HepG2 (cell line): ENCODE measurements around the gene TRAF5. TPM values are rescaled to one million over a fixed set of nuclear protein-coding genes. Genes with fewer than 3 reads are reported as not detected.

Experiments
- ATAD3A ChIP-seq: sonication (generic); formaldehyde crosslinking; IDR thresholded peaks from 2 replicates; pipeline ENCODE4 v1.4.0; 2020; ENCODE audit warnings: missing genetic modification reagents
- ETV5 ChIP-seq: IDR thresholded peaks from 2 replicates; pipeline ENCODE4 v1.6.1; 2018; ENCODE audit warnings: missing biosample characterization, missing genetic modification reagents, inconsistent platforms, borderline replicate concordance
- FOXA3 ChIP-seq: IDR thresholded peaks from 2 replicates; pipeline ENCODE4 v1.6.1; 2016; ENCODE audit warnings: missing genetic modification reagents, missing compliant biosample characterization
- GATAD1 ChIP-seq: IDR thresholded peaks from 2 replicates; pipeline ENCODE4 v1.6.1; 2016; ENCODE audit warnings: missing genetic modification reagents, missing compliant biosample characterization
- HMGA1 ChIP-seq: sonication (generic); formaldehyde crosslinking; conservative IDR thresholded peaks from 2 replicates; pipeline ENCODE4 v1.4.0; 2020; ENCODE audit warnings: missing genetic modification reagents
- PHF8 ChIP-seq: sonication (generic); formaldehyde crosslinking; IDR thresholded peaks from 2 replicates; pipeline ENCODE4 v1.5.0; 2020; ENCODE audit warnings: missing genetic modification reagents
- SOX6 ChIP-seq, 2 experiments: fragments of 450-650 bp in 1 of 2; sonication (generic) in 1 of 2; formaldehyde crosslinking in 1 of 2; IDR thresholded peaks; 2 replicates each; pipeline versions ENCODE4 v1.4.0 to v1.6.1; 2017 to 2020; ENCODE audit warnings: antibody characterized with exemption in 1 of 2, mild to moderate bottlenecking in 1 of 2, missing genetic modification reagents in 1 of 2
- ZBTB21 ChIP-seq: sonication (generic); formaldehyde crosslinking; IDR thresholded peaks from 2 replicates; pipeline ENCODE4 v1.4.0; 2020; ENCODE audit warnings: missing genetic modification reagents
- ZKSCAN5 ChIP-seq: sonication (generic); formaldehyde crosslinking; IDR thresholded peaks from 2 replicates; pipeline ENCODE4 v1.5.1; 2020; ENCODE audit warnings: mild to moderate bottlenecking, missing genetic modification reagents
- ZNF143 ChIP-seq: sonication (generic); formaldehyde crosslinking; IDR thresholded peaks from 2 replicates; pipeline ENCODE4 v1.4.0; 2020; ENCODE audit warnings: missing genetic modification reagents
- ZNF20 ChIP-seq: sonication (generic); formaldehyde crosslinking; IDR thresholded peaks from 2 replicates; pipeline ENCODE4 v1.4.0; 2020; ENCODE audit warnings: mild to moderate bottlenecking, moderate library complexity, missing genetic modification reagents
- ZNF343 ChIP-seq: sonication (generic); formaldehyde crosslinking; IDR thresholded peaks from 2 replicates; pipeline ENCODE4 v1.4.0; 2020; ENCODE audit warnings: mild to moderate bottlenecking, missing genetic modification reagents
- ZNF549 ChIP-seq: sonication (generic); formaldehyde crosslinking; IDR thresholded peaks from 2 replicates; pipeline ENCODE4 v1.5.0; 2020; ENCODE audit warnings: missing genetic modification reagents
- ZNF577 ChIP-seq: sonication (generic); formaldehyde crosslinking; IDR thresholded peaks from 2 replicates; pipeline ENCODE4 v1.4.0; 2020; ENCODE audit warnings: mild to moderate bottlenecking, low read depth, missing genetic modification reagents, borderline replicate concordance
- ZSCAN21 ChIP-seq: sonication (generic); formaldehyde crosslinking; IDR thresholded peaks from 2 replicates; pipeline ENCODE4 v1.8.0; 2022; ENCODE audit warnings: mild to moderate bottlenecking, missing genetic modification reagents, moderate library complexity, borderline replicate concordance
- ZSCAN29 ChIP-seq: sonication (generic); formaldehyde crosslinking; conservative IDR thresholded peaks from 2 replicates; pipeline ENCODE4 v1.4.0; 2020; ENCODE audit warnings: mild to moderate bottlenecking, missing genetic modification reagents
- polyA plus RNA-seq, 8 experiments: library from polyadenylated mRNA; depleted of rRNA in 3 of 8; stranded (reverse) in 7 of 8; unstranded in 1 of 8; fragments of >200 nt; fragmentation: Illumina TruSeq in 4 of 8; extraction: Trizol in 4 of 8; gene quantifications; 2 replicates each; pipeline versions ENCODE4 v1.2.1 to v1.2.3, GENCODE V29; 2011 to 2016; ENCODE audit warnings: low read depth in 4 of 8, missing spikeins in 1 of 8, mixed read lengths in 1 of 8; ENCODE audit not compliant: insufficient read depth in 1 of 8
- total RNA-seq, 5 experiments: library from RNA; depleted of rRNA; stranded (reverse); fragments of >200 nt; fragmentation: Illumina TruSeq; extraction: Trizol; gene quantifications; 2 replicates each; pipeline ENCODE4 v1.2.3, GENCODE V29; 2016; ENCODE audit warnings: low read depth in 1 of 5
- TF ChIP-seq, protein P1 (sequence below): sonication (generic); formaldehyde crosslinking; conservative IDR thresholded peaks from 2 replicates; pipeline ENCODE4 v1.8.1; 2023; ENCODE audit warnings: missing genetic modification reagents
- TF ChIP-seq, protein P2 (sequence below): IDR thresholded peaks from 2 replicates; pipeline ENCODE4 v1.6.1; 2016
- TF ChIP-seq, protein P3 (sequence below): sonication (generic); formaldehyde crosslinking; IDR thresholded peaks from 2 replicates; pipeline ENCODE4 v1.4.0; 2020; ENCODE audit warnings: missing genetic modification reagents
- TF ChIP-seq, protein P4 (sequence below): sonication (generic); formaldehyde crosslinking; IDR thresholded peaks from 2 replicates; pipeline ENCODE4 v1.4.0; 2020; ENCODE audit warnings: missing genetic modification reagents

The TRAF5 gene
- total and polyA plus RNA-seq, 2 of the 13 experiments (the other 11 are each of a cell fraction or from before 2014, with no cell fraction given), result 0.27 to 1.6 TPM

DNA sequence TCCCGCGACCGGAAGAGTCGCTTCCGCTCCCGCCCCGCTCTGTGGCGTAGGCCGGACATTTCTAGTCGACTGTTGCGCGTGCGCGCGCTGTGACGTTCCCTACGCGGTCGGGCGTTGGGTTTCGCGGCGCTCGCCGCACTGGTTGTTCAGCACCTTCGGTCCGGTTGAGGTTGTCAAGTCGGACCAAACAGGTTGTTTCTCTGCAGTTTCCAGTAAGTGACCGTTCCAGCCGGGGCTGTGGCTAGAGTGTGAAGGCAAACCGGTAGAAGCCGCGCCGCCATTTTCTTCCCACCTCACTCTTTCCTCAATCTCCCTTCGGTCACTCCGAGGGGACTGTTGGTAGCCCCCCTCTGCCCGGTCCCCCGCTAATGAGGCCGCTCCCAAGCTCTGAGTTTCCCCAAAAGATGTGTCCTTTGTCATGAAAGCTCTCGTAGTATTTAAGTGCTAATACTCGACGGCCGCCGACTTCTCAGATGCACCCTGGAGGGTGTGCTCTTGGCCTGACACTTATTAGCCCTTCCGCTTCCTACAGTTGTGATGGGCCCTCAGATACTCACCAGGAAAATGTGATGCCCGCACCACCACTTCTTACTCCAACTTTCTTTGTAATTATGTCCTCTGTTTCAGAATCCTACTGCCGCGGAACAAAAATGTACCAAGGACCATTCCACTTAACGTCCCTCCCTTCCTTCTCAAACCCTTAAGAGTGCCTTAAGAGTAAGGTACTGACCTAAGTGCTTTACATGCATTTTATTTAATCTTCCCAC, 56.3 kb downstream of the TRAF5 start (continued):
- peak; percentile 97 for TF ChIP-seq ETV5 (CRISPR knock-in tag)
- TF ChIP-seq ZNF343 (CRISPR knock-in tag), result no peak
- peak; percentile 27; the same call in 1 of the 2 replicates for TF ChIP-seq FOXA3 (CRISPR knock-in tag)
- TF ChIP-seq, protein P1, sequence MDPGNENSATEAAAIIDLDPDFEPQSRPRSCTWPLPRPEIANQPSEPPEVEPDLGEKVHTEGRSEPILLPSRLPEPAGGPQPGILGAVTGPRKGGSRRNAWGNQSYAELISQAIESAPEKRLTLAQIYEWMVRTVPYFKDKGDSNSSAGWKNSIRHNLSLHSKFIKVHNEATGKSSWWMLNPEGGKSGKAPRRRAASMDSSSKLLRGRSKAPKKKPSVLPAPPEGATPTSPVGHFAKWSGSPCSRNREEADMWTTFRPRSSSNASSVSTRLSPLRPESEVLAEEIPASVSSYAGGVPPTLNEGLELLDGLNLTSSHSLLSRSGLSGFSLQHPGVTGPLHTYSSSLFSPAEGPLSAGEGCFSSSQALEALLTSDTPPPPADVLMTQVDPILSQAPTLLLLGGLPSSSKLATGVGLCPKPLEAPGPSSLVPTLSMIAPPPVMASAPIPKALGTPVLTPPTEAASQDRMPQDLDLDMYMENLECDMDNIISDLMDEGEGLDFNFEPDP (CRISPR knock-in tag), result no peak
- TF ChIP-seq ZSCAN29 (CRISPR knock-in tag), result no peak
- no peak for TF ChIP-seq ZNF549 (CRISPR knock-in tag)
- TF ChIP-seq ZNF577 (CRISPR knock-in tag), result no peak
- TF ChIP-seq PHF8 (CRISPR knock-in tag), result peak; percentile 96
- no peak for TF ChIP-seq ZKSCAN5 (CRISPR knock-in tag)
- peak; percentile 74 for TF ChIP-seq ZBTB21
- TF ChIP-seq HMGA1, result no peak
- TF ChIP-seq, protein P2, sequence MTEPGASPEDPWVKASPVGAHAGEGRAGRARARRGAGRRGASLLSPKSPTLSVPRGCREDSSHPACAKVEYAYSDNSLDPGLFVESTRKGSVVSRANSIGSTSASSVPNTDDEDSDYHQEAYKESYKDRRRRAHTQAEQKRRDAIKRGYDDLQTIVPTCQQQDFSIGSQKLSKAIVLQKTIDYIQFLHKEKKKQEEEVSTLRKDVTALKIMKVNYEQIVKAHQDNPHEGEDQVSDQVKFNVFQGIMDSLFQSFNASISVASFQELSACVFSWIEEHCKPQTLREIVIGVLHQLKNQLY (CRISPR knock-in tag), result no peak
- TF ChIP-seq ATAD3A, result no peak
- peak; percentile 25; the same call in 1 of the 2 replicates for TF ChIP-seq ZSCAN21 (CRISPR knock-in tag)
- peak; percentile 79 for TF ChIP-seq GATAD1 (CRISPR knock-in tag)
- TF ChIP-seq ZNF143 (CRISPR knock-in tag), result peak; percentile 44; the same call in 1 of the 2 replicates
- no peak for TF ChIP-seq SOX6 (IDR thresholded peaks at IDR 0.05)
- TF ChIP-seq SOX6 (CRISPR knock-in tag; IDR thresholded peaks at IDR 0.05), result peak; percentile 52; the same call in 1 of the 2 replicates
- 0 out of 2 replicates have a peak, but pooled peaks have one; percentile 50 for TF ChIP-seq ZNF20 (CRISPR knock-in tag)
- TF ChIP-seq, protein P3, sequence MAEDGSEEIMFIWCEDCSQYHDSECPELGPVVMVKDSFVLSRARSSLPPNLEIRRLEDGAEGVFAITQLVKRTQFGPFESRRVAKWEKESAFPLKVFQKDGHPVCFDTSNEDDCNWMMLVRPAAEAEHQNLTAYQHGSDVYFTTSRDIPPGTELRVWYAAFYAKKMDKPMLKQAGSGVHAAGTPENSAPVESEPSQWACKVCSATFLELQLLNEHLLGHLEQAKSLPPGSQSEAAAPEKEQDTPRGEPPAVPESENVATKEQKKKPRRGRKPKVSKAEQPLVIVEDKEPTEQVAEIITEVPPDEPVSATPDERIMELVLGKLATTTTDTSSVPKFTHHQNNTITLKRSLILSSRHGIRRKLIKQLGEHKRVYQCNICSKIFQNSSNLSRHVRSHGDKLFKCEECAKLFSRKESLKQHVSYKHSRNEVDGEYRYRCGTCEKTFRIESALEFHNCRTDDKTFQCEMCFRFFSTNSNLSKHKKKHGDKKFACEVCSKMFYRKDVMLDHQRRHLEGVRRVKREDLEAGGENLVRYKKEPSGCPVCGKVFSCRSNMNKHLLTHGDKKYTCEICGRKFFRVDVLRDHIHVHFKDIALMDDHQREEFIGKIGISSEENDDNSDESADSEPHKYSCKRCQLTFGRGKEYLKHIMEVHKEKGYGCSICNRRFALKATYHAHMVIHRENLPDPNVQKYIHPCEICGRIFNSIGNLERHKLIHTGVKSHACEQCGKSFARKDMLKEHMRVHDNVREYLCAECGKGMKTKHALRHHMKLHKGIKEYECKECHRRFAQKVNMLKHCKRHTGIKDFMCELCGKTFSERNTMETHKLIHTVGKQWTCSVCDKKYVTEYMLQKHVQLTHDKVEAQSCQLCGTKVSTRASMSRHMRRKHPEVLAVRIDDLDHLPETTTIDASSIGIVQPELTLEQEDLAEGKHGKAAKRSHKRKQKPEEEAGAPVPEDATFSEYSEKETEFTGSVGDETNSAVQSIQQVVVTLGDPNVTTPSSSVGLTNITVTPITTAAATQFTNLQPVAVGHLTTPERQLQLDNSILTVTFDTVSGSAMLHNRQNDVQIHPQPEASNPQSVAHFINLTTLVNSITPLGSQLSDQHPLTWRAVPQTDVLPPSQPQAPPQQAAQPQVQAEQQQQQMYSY (CRISPR knock-in tag), result peak; percentile 47; the same call in 1 of the 2 replicates
- TF ChIP-seq, protein P4, sequence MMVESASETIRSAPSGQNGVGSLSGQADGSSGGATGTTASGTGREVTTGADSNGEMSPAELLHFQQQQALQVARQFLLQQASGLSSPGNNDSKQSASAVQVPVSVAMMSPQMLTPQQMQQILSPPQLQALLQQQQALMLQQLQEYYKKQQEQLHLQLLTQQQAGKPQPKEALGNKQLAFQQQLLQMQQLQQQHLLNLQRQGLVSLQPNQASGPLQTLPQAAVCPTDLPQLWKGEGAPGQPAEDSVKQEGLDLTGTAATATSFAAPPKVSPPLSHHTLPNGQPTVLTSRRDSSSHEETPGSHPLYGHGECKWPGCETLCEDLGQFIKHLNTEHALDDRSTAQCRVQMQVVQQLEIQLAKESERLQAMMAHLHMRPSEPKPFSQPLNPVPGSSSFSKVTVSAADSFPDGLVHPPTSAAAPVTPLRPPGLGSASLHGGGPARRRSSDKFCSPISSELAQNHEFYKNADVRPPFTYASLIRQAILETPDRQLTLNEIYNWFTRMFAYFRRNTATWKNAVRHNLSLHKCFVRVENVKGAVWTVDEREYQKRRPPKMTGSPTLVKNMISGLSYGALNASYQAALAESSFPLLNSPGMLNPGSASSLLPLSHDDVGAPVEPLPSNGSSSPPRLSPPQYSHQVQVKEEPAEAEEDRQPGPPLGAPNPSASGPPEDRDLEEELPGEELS, result peak; percentile 27; the same call in 1 of the 2 replicates
